ENCODE data around the gene LRRC10B.

Gene LRRC10B

GRCh38 chr11:61533039-61533375 lies 24.5 kb downstream of the LRRC10B start:
- no peak for DNase-seq

GRCh38 chr11:61533401-61533800 lies 24.9 kb downstream of the LRRC10B start:
- no peak for DNase-seq

GRCh38 chr11:61534025-61534932 lies 25.7 kb downstream of the LRRC10B start:
- DNase-seq, result no peak

DNA sequence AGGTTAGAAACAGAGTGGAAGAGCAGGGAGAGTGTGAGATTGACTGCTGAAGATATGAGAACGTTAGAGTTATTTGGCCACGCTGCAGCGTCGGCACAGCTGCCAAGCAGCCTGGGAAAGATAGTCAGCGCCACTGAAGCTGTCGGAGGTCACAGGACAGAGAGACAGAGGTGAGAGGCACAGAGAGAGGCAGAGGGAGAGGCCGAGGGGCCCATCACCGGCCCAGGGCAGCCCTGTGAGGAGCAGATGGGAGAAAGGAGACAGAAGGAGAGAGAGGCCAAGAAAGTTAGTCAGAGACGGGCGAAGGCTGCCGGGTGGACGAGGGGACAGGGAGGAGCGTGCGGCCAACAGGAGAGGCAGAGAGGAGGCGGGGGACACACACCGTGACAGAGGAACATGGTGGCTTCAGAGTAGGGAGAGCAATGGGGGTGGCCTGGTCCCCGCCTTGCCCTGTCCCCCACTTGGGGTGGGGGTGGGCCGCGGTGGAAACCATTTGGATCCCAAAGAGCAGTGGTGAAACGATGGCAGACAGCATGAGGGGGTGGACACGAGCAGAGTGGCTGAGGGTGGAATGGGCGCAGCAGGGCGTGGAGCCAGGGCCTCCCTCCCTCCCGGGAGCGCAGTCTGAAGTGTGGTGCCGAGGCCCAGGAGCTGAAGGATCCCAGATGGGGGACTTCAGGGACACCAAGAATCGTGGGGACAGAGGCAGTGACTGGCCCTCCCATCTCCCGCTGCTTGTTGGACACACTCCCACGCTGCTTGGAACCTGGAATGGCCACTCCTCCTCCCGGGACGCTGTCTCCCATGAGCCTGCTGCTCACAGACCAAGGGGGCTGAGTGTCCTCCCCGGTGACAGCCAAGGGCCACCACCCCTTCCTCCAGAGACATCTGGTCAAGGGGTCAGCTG lies 26.6 kb downstream of the LRRC10B start:
- no peak for DNase-seq

GRCh38 chr11:61535998-61536675 lies 27.6 kb downstream of the LRRC10B start:
- DNase-seq, result no peak

DNA sequence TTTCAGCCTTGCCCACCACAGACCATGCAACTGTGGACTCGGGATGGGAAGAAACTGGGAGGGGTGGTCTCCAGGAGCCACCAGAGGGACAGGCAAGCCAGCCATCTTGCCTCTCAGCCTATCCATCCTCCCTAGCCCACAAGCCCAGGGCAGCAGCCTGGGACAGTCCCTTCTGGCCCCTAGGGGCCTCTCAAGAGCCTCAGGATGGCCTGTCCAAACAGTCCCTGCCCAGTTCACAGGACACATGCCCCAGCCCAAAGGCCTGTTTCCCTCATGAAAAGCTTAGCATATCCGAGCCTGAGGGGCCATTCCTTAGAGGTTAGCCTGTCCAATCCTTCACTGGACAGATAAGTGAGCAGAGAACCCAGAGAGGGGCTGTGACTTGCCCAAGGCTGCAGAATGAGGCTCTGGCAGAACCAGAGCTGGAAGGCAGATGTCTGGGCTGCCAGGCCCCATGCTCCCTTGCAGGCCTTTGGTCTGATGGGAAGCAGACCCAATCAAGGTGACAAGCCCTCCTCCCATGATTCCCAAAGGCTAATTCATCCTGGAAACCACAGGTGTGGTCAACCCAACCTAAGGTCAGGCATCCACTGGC lies 28.2 kb downstream of the LRRC10B start:
- no peak for DNase-seq

DNA sequence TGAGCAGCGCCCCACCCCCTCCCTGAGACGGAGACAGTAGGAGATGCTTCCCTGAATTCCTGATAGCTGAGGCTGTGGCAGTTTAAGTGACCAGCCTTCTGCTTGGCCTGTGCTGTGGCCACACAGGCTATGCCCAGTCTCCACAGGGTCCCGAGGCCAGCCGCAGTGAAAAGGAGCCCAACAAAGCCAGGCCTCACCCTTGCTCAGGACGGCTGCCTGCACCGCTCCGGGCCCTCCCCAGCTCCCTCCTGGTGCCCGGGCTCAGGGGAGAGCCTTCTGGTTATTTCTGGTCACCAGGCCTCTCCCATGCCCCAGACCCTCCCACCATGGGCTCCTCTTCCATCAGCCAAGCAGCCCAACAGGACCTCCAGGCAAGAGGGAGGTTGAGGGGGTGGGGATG lies 28.8 kb downstream of the LRRC10B start:
- DNase-seq, result no peak

GRCh38 chr11:61538636-61538961 lies 30.1 kb downstream of the LRRC10B start:
- DNase-seq, result no peak

DNA sequence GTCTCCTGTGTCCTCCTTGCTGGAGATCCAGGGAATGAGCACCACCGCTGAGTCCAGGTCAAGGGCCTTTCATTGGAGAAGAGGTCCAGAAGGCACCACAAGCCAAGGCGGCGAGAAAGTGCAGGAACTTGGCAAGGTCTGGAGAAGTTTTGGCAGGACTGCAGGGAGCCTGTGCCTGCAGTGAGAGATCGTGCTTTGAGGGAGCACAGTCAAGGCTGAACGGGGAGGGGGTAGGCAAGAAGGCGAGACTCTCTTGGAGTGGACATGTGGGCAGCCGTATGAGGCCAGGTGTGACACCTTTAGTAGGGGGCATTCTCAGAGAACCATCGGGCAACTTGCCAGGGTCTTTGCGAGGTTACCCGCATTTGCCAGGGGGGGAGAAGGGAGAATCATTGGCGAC lies 30.5 kb downstream of the LRRC10B start:
- DNase-seq, result no peak

DNA sequence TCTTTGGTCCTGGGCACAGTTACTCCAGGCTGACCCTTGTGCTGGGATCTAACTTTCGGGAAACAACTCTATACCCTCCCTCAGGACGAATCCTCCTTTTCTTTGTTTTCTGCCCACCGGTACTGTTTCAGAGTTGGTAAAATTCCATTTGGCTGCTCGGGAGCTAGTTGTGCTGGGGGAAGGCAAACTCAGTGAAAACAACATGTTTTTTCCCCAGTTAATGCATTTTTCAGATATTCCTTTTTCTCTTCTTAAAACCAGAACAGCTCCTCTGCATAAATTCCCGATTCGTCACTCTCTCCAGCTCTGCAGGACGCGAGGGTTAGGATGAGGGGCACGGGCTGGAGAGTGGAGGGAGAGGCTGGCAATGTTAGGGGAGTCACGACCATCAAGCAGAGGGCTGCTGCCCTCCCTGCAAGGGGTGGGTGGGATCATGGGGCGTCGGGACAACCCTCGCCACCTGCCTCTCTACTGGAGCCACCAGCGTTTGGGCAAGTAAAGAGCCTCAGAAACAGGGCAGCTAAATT lies 31.3 kb downstream of the LRRC10B start:
- no peak for DNase-seq

DNA sequence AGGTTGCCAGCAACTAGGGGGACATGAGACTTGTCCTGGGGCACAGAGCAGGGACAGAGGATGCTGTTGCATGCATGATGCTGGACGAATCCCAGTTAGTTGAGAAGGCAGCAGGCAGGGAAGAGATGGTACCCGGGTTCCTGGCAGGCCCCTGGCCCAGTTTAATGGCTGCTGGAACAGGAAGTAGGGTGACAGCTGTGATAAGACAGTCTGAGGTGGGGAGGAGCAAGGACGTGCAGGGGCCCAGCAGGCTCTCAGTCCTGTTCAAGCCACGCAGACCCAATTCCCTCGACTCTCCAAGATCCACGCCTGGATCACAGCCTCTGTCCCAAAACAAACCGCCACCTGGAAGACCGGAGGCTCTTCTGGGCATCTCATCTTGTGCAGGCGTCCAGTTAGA lies 32.0 kb downstream of the LRRC10B start:
- DNase-seq, result no peak

- DNase-seq, result no peak
Measured at GRCh38 chr11:61541598-61541997, 33.0 kb downstream of the LRRC10B start.

DNA sequence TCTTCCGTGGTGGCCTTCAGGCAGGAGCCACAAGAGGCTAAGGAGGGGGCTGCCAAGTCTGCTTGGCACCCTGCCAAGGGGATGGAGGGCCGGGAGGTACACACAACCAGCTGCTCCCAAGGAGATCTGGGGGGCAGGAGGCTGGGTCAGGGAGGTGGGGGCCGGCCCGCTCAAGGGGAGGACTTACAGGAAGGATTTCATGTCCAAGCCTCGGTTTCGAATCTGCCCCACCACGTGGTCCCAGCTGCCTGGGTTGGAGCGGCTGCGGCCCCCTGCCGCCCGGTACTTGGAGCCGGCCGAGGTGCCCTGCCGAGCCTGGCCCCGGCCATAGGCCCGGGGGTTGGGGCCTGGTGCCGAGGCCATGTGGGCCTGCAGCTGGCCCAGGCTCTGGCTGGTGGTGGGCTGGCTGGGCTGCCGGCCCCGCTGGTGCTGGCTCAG lies 33.5 kb downstream of the LRRC10B start:
- no peak for DNase-seq

- no peak for DNase-seq
Measured at GRCh38 chr11:61542705-61543104, 34.2 kb downstream of the LRRC10B start.

- DNase-seq, result no peak
Measured at GRCh38 chr11:61543606-61544306, 35.2 kb downstream of the LRRC10B start.

DNA sequence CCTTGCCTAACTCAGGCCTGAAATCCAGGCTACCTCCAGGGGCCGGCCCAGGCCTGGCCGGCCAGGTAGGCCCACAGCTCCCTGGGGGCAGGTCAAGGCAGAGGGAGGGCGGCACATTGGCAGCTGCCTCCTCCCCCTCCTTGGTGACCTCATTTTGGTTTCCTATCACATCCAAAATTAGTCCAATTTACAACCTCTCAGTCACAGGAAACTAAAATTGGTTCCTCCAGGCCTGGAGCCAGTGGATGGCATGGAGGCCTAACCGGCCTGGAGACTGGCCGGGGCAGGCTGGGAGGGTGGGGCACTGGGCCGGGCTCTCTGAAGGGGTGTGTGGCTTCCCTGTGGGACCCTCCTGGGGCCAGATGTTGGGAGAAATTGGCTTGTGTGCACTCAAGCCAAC lies 35.9 kb downstream of the LRRC10B start:
- no peak for DNase-seq

DNA sequence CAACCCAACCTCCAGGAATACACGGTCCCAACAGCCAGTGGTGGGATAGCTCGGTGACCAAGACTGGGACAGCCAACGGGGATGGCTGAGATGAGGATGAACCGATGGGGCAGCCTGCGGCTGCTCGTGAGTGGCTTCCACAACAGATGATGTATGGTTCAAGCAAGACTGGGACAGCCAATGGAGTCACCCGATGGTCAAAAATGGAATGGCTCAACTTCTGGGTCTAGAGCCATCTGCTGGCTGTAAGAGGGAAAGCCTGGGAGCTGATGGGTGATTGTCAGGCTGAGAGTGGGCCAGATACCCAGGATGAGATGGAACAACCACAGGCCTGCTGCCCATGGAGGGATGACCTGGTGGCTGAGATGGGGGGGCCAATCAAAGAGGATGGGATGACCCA lies 36.8 kb downstream of the LRRC10B start:
- DNase-seq, result no peak

DNA sequence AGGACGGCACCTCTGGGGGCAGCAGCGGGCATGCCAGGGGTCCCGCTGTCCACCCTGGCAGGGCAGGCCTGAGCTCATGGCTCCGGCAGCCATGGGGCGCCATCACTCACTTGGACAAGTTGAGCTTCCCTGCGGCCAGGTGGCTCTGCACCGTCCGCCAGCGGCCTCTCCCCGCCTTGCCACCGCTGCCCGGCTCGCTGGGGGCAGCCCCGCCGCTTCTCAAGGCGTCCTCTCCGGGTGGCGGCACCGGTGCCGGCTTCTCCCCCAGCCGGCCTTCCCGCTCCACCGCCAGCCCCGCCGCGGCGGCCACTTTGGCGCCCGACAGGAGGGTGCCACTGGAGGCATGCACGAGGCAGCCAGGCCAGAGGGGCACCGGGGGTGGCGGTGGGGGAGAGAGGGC lies 37.4 kb downstream of the LRRC10B start:
- no peak for DNase-seq

GRCh38 chr11:61546663-61547062 lies 38.1 kb downstream of the LRRC10B start:
- DNase-seq, result no peak

GRCh38 chr11:61547246-61547645 lies 38.7 kb downstream of the LRRC10B start:
- DNase-seq, result no peak

- DNase-seq, result no peak
Measured at GRCh38 chr11:61549177-61549576, 40.6 kb downstream of the LRRC10B start.

Measured in cortex of kidney (tissue), 1 donor.